GM21723 (cell line): Measurements from ENCODE around the gene FGD5.

Experiments used
- ATAC-seq: cut with Tn5 transposase; IDR thresholded peaks from one replicate; pipeline ENCODE4 v1.9.1; 2021; ENCODE audit warnings: mild to moderate bottlenecking, moderate library complexity; ENCODE audit not compliant: unreplicated experiment

The FGD5 gene

DNA sequence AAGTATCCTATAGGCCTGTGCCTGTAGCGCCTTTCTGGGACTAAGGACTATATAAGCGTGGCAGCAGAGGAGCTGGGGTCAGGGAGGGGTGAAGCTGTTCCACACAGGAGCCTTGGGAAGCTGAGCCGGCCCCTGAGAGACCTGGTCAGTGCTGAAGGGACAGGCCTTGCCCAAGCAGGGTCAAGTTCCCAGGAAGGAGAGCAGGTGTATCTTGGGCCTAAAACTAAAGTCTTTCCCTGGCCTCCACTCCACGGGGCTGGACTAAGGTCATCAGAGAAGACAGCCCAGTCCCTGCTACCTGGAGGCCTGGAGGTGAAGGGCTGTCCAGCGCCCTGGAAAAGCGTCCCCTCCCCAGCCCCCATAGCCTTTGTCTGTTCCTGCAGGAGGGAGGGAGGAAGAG lies 104.7 kb downstream of the FGD5 start:
- ATAC-seq: no peak

DNA sequence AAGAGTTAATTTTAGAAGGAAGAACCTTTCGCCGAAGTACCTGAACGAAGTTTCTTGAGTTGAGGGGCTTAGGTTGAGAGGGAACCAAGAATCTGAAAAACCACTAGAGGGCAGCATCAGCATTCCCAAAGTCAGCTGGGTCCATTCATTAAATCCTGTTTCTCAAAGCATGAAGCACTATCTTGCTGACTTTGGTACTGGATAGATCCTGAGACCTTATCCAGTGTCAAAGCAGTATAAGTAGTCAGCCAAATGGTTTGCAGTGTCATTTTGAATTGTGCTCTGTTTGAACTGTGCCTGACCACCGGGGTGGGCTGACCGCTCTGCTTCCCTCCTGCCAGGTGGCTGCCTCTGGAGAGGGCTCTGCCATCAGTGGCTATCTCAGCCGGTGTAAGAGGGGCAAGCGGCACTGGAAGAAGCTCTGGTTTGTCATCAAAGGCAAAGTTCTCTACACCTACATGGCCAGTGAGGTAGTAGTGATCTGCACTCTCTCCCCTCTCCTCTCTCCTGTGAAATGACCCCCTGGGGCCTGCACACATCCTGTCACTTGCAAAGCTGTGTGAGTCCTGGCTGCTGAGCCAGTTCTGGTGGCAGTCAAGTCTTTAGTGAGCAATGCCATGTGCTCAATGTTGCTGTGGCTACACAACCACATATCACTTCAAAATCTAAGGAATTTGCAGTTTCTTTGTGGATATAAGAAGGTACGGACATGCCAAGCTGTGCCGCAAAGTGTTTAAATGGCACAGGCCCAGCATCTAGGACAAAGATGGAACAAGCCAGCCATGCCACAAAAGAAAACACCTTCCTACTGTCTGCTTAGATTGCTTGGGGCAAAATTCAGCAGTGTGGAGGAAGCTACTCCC lies 107.2 kb downstream of the FGD5 start:
- ATAC-seq: no peak

DNA sequence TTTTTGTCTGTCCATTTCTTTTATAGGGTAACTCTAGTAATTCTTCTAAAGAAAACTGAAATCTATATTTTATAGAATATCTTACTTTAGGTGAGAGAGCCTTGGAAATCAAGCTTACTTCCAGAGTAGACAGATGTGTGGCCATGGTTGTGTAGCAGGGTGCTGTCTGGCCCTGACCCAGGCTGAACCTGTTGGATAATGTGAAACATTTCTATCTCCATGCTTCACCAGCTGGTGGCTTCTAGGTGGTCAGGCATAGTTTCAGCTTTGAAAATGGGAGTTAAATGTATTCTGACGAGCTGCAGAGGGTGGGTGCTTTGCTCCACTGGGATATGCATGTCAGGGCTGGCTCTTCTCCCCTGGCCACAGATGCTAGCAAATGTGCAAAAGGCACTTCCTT lies 107.8 kb downstream of the FGD5 start:
- ATAC-seq: no peak

- no peak for ATAC-seq
These were observed 108.5 kb downstream of the FGD5 start for GRCh38 chr3:14927308-14927707.

- ATAC-seq: no peak
These were observed 110.7 kb downstream of the FGD5 start for GRCh38 chr3:14929310-14930074.

GRCh38 chr3:14933820-14934425 lies 115.2 kb downstream of the FGD5 start:
- no peak for ATAC-seq

- ATAC-seq: no peak
These were observed 117.0 kb downstream of the FGD5 start for GRCh38 chr3:14935592-14936345.

- no peak for ATAC-seq
These were observed 120.2 kb downstream of the FGD5 start for GRCh38 chr3:14938954-14939353.

DNA sequence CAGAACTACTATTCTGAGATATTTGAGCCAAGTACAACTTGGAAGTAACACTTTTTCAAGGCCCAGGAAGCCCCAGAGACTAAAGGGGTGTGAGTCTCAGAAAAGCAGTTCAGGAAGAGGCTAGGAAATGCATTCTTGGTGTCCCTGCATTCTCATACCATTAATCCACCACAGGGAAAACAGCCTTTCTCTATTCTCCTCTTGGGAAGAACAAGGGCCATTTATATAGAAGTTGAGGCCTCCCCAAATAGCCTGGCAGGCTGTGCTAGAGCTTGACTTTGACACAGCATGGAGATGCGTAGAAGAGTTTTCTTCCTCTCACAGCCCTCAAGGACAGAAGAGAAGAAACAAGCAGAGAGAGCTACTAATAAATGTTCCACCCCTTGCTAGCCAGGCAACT lies 123.1 kb downstream of the FGD5 start:
- ATAC-seq: no peak

DNA sequence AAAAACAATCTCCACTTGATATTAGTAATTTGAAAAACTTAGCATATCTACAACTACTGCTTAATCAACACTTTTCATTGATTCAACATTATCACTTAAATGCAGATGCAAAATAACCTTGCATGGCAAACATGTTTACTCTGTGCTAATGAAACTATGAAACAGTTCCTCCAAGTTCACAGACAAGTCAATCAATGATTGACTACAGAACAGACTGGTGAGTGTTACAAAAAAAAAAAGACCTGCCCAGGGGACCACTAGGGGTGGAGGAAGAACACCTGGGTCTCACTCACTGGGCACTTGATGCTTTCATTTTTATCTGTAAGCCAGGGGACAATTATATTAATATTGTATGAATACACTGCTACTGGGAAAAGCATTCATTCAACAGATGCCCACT lies 124.3 kb downstream of the FGD5 start:
- ATAC-seq: no peak

DNA sequence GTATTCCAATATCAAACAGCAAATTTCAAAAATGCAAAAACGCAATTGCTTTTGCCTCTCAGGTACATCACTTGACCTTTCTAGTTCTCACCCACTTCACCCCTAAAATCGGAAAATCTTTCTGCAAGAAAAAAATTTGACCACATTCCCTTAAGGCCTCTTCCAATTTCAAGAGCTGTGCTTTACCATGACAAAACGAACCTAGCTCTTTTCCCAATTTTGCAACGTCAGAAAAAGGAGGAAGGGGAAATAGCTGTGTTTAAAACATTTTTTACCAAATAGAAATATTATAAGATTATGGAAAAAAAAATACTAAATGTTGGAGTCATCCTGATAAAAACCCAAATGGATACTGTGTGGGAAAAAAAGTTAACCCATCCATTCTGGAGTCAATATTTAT lies 127.5 kb downstream of the FGD5 start:
- no peak for ATAC-seq

GRCh38 chr3:14946739-14947099 lies 128.0 kb downstream of the FGD5 start:
- ATAC-seq: no peak

DNA sequence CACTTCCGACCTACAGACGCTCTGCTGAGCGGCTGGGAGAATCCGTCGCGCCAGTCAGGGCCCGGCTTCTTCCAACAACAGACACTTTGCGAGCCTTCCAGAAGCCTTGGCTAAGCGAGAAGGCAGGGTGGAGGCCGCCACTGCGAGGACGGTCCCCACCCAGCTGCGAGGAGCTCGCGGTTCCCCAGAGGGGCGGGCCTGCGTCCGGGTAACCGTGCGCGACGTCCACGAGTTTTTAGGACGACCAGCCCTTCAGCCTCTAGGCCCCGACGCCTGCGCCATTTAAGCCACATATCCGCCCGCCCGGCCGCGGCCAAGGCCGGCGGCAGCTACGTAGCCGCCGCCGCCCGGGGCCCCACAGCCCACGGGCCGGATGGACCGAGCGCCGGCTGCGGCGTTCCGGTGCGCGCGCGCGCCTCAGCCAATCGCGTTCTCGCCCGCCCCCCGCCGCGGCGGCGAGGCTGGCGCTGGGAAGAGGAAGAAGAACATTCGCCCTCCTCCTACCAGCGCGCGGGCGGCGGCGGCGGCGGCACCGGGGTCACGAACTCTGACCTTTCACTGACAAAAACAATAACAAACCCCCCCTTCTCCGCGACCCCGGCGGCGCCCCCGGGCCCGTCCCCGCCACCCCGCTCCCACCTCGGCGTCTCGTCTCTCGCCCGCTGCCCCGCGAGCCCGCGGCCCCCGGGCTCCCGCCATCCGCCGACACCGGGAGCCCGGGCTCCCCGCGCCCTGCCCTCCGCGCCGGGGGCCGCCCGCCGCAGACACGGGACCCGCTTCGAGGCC lies 128.5 kb downstream of the FGD5 start, which contains the start of gene NR2C2:
NR2C2 (plus strand) TSS at position 484 of the 786 bp plus-strand sequence. CDS start 56,332 bp downstream, outside the sequence.
- peak; percentile 64 for ATAC-seq

DNA sequence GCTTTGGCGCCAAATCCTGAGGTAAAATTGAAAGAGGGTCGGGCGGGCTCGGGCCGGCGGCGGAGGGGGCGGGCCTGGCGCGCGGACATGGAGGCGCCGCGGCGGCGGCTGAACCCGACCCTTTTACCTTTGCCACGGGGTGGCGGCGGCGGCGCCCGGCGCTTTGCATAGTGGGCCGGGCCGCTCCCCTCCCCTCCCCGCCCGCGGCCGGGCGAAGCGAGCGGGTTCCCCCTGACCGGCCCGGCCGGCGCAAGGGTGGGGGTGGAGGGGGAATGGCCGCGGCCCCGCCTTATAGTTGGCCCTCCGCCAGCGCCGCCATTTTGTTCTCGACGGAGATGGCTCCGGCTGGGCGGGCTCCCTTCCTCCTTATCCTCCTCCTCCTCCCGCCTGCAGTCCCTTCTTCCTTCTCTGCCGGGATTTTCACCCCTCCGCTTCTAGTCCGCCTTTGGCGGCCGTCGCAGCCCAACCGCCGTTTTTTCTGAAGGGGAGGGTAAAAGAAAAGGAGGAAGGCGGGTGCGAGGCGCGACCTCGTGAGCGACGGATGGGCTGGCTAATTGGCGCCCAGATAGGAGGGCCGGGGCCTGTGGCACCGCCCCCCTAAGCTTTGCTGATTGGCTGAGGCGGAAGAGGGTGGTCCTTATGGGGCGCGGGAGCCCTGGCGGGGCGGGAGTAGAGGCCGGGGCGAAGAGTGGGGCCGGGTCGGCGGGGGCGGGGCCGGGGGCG lies 129.3 kb downstream of the FGD5 start:
- peak; percentile 87 for ATAC-seq

DNA sequence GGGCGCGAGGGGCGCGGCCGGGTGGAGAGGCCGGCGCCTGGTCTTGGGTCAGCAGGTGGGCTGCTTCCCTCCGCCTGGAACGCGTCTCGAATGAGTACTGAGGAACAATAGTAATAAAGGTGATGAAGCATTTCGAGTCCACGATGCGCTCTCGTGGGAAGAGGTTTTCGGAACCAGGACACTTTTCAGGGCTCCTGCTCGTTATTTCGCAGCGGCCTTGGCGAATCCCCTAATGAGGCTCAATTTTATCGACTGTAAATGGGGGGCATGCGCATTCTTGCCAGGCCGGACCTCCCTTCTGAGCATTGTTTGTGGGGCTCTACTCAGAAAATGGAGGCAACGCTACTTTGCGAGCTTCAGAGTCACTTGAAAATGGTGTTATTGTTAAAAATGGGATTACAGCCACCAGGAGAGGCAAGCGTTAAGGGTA lies 129.9 kb downstream of the FGD5 start:
- no peak for ATAC-seq

- ATAC-seq: no peak
These were observed 130.4 kb downstream of the FGD5 start for GRCh38 chr3:14949126-14949525.

GRCh38 chr3:14950274-14950673 lies 131.5 kb downstream of the FGD5 start:
- no peak for ATAC-seq

- ATAC-seq: no peak
These were observed 138.4 kb downstream of the FGD5 start for GRCh38 chr3:14957153-14957552.

DNA sequence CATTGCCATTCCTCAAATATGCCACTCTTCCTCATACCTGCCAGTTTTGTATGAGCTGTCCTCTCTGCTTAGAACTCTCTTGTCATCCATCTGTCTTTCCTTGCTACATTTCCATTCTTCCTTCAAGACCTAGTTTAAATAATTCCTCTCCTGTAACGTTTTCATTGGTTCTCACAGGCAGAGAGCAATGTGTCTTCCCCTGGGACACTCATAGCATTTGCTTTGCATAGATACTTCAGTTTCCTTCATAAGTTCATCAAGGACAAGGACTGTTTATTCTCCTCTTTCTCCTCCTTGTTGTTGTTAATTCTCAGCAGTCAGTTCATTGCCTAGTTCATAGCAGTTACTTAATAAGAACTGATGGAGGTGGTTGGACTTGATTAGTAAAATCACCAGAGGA lies 139.2 kb downstream of the FGD5 start:
- ATAC-seq: no peak
